GM12878 (cell line): ENCODE data around the gene CEP78.

ENCODE experiments used
- CEBPB ChIP-seq, 2 experiments: fragments of 150-350 bp in 1 of 2; IDR thresholded peaks; 2 replicates each; pipeline ENCODE4 v1.6.1; 2012 to 2014; ENCODE audit warnings: low read depth in 2 of 2, low read length in 2 of 2, borderline replicate concordance in 1 of 2, inconsistent platforms in 1 of 2
- CTCF ChIP-seq, 3 experiments: IDR thresholded peaks in 2 of 3; conservative IDR thresholded peaks in 1 of 3; 2 replicates each; pipeline ENCODE4 v1.5.1; 2011; ENCODE audit warnings: low read depth in 3 of 3, low read length in 3 of 3, mild to moderate bottlenecking in 3 of 3, control low read depth in 2 of 3, moderate library complexity in 2 of 3, inconsistent platforms in 1 of 3, mixed read lengths in 1 of 3; ENCODE audit not compliant: control insufficient read depth in 2 of 3, insufficient read depth in 1 of 3; ENCODE audit errors: extremely low read depth in 1 of 3
- EP300 ChIP-seq, 2 experiments: fragments of 150-350 bp in 1 of 2; IDR thresholded peaks; 2 replicates each; pipeline ENCODE4 v1.6.1; 2011 to 2012; ENCODE audit warnings: low read depth in 2 of 2, low read length in 2 of 2, borderline replicate concordance in 1 of 2, improper control_type of control experiment in 1 of 2, inconsistent platforms in 1 of 2; ENCODE audit not compliant: control insufficient read depth in 1 of 2
- FOXK2 ChIP-seq: fragments of 450-650 bp; IDR thresholded peaks from 2 replicates; pipeline ENCODE4 v1.6.1; 2017; ENCODE audit warnings: mild to moderate bottlenecking, moderate library complexity
- GABPA ChIP-seq: IDR thresholded peaks from 2 replicates; pipeline ENCODE4 v1.6.1; 2014; ENCODE audit warnings: antibody characterized with exemption, low read depth, mild to moderate bottlenecking, inconsistent platforms
- LARP7 ChIP-seq: fragments of 450-650 bp; IDR thresholded peaks from 2 replicates; pipeline ENCODE4 v1.6.1; 2017; ENCODE audit warnings: mild to moderate bottlenecking
- POLR2A ChIP-seq: IDR thresholded peaks from 2 replicates; pipeline ENCODE4 v1.6.1; 2011; ENCODE audit warnings: low read depth, mild to moderate bottlenecking, low read length
- POLR2AphosphoS5 ChIP-seq: IDR thresholded peaks from 2 replicates; pipeline ENCODE4 v1.6.1; 2011; ENCODE audit warnings: mild to moderate bottlenecking, low read length, inconsistent platforms
- RAD21 ChIP-seq: IDR thresholded peaks from 2 replicates; pipeline ENCODE4 v1.6.1; 2011; ENCODE audit warnings: mild to moderate bottlenecking, low read depth, low read length, moderate library complexity; ENCODE audit not compliant: insufficient read depth
- SREBF2 ChIP-seq: IDR thresholded peaks from 2 replicates; pipeline ENCODE4 v1.6.1; 2012; ENCODE audit warnings: mild to moderate bottlenecking, low read length
- TARDBP ChIP-seq: IDR thresholded peaks from 2 replicates; pipeline ENCODE4 v1.6.1; 2016; ENCODE audit warnings: borderline replicate concordance
- YY1 ChIP-seq: IDR thresholded peaks from 2 replicates; pipeline ENCODE4 v1.6.1; 2011; ENCODE audit warnings: low read depth, mild to moderate bottlenecking, low read length
- ZBTB4 ChIP-seq: fragments of 450-650 bp; formaldehyde crosslinking; IDR thresholded peaks from 2 replicates; pipeline ENCODE4 v1.4.0; 2022; ENCODE audit warnings: mild to moderate bottlenecking, moderate library complexity
- ZNF687 ChIP-seq: fragments of 450-650 bp; IDR thresholded peaks from 2 replicates; pipeline ENCODE4 v1.6.1; 2017; ENCODE audit warnings: mild to moderate bottlenecking, moderate library complexity

GRCh38 chr9:78288214-78288892, 52.5 kb downstream of the CEP78 start:
- TF ChIP-seq ZNF687: no peak
- no peak for TF ChIP-seq CTCF (IDR thresholded peaks at IDR 0.05 in 2 of 3, conservative IDR thresholded peaks at IDR 0.05 in 1 of 3; ENCODE audit: control insufficient read depth in 2 of 3, extremely low read depth in 1 of 3, insufficient read depth in 1 of 3, low read depth in 3 of 3, low read length in 3 of 3)
- TF ChIP-seq ZBTB4 (CRISPR knock-in tag): no peak
- TF ChIP-seq CEBPB (IDR thresholded peaks at IDR 0.05; ENCODE audit: borderline replicate concordance in 1 of 2, low read depth in 2 of 2, low read length in 2 of 2): no peak
- TF ChIP-seq POLR2A: no peak
- TF ChIP-seq SREBF2: no peak
- TF ChIP-seq RAD21: no peak
- TF ChIP-seq POLR2AphosphoS5: no peak
- TF ChIP-seq YY1: no peak
- TF ChIP-seq LARP7: no peak
- no peak for TF ChIP-seq TARDBP
- TF ChIP-seq FOXK2: no peak
- no peak for TF ChIP-seq GABPA
- no peak for TF ChIP-seq EP300 (IDR thresholded peaks at IDR 0.05; ENCODE audit: borderline replicate concordance in 1 of 2, control insufficient read depth in 1 of 2, low read depth in 2 of 2, low read length in 2 of 2)
